ENCODE results near the gene DPP6. TPM values are rescaled to one million over a fixed set of nuclear protein-coding genes. Genes with fewer than 3 reads are reported as not detected.

DPP6 gene
- total and polyA plus RNA-seq, 9 donors, result 0.22 to 3.9 (median 1.3) TPM; not detected in 1

GRCh38 chr7:154583454-154583853 lies 531.3 kb downstream of the DPP6 start:
- no peaks in the 10 kb centered on the region for H3K9me3 ChIP-seq
- H3K4me1 ChIP-seq (ENCODE audit: insufficient read depth), result no peaks in the 10 kb centered on the region
- TF ChIP-seq CTCF (IDR thresholded peaks at IDR 0.05) (no peak), EP300 (IDR thresholded peaks at IDR 0.05) (no peak), POLR2A (IDR thresholded peaks at IDR 0.05) (no peak)
- H3K27ac ChIP-seq, result no peak overlapping the region
- H3K36me3 ChIP-seq, result no peaks in the 10 kb centered on the region
- H3K4me3 ChIP-seq, result no peak overlapping the region
- no peaks in the 10 kb centered on the region for H3K27me3 ChIP-seq
- DNase-seq, result no peak
- 89 to 94% (median 91%) methylated on average over 15 of the region's 15 CpGs for WGBS, 3 donors
- intact Hi-C loops (cut with DNase I), result no loop called here

- intact Hi-C loops (cut with DNase I), result no loop called here
- Histone ChIP-seq H3K4me3 (no peak overlapping the region), H3K4me1 (ENCODE audit: insufficient read depth) (no peaks in the 10 kb centered on the region), H3K9me3 (no peaks in the 10 kb centered on the region), H3K36me3 (no peaks in the 10 kb centered on the region), H3K27ac (no peak overlapping the region), H3K27me3 (no peaks in the 10 kb centered on the region)
- TF ChIP-seq POLR2A (IDR thresholded peaks at IDR 0.05), result no peak
- TF ChIP-seq EP300 (IDR thresholded peaks at IDR 0.05), result no peak
- TF ChIP-seq CTCF (IDR thresholded peaks at IDR 0.05), result no peak
- no peak for DNase-seq
- WGBS, 3 donors, result 35 to 49% (median 43%) methylated on average over 20 of the region's 20 CpGs
These were observed 532.4 kb downstream of the DPP6 start for GRCh38 chr7:154584352-154585252.

GRCh38 chr7:154587792-154588191 lies 535.6 kb downstream of the DPP6 start:
- WGBS, 3 donors, result 74 to 78% (median 76%) methylated on average over 7 to 9 of the region's 9 CpGs
- intact Hi-C loops (cut with DNase I), result no loop called here
- DNase-seq, result no peak
- TF ChIP-seq CTCF (IDR thresholded peaks at IDR 0.05), result no peak
- Histone ChIP-seq H3K9me3 (no peaks in the 10 kb centered on the region), H3K4me1 (ENCODE audit: insufficient read depth) (no peaks in the 10 kb centered on the region), H3K27me3 (no peaks in the 10 kb centered on the region), H3K36me3 (no peaks in the 10 kb centered on the region), H3K4me3 (no peak overlapping the region), H3K27ac (no peak overlapping the region)

GRCh38 chr7:154591544-154591943 lies 539.3 kb downstream of the DPP6 start:
- Histone ChIP-seq H3K4me1 (ENCODE audit: insufficient read depth) (no peaks in the 10 kb centered on the region), H3K36me3 (no peaks in the 10 kb centered on the region), H3K27ac (no peak overlapping the region), H3K27me3 (no peaks in the 10 kb centered on the region), H3K9me3 (no peaks in the 10 kb centered on the region), H3K4me3 (no peak overlapping the region)
- intact Hi-C loops (cut with DNase I), result loop anchor here in 1 of 4 donors (10.0 kb wide), 1 partner anchor 63 kb away; no protein-coding TSS in a partner anchor
- 5 to 18% (median 5%) methylated on average over 6 of the region's 6 CpGs for WGBS, 3 donors
- TF ChIP-seq POLR2A (IDR thresholded peaks at IDR 0.05), result no peak
- no peak for TF ChIP-seq CTCF (IDR thresholded peaks at IDR 0.05)
- no peak for TF ChIP-seq EP300 (IDR thresholded peaks at IDR 0.05)
- no peak for DNase-seq

All from ovary (tissue), 9 donors.